Measurements from ENCODE around the gene CAMTA2.
"Not testable (repeated sequence)": the region's sequence is repeated elsewhere in the genome, so short reads cannot be mapped to it uniquely, and the experiment has no call there.

Gene CAMTA2

GRCh38 chr17:4934173-4934979, 53.1 kb downstream of the CAMTA2 start:
- Histone ChIP-seq H3K27me3 (no peaks in the 10 kb centered on the region), H3K4me3 (ENCODE audit: low read depth, low read length) (no peak overlapping the region), H3K36me3 (no peaks in the 10 kb centered on the region; the same call in 1 of the 2 replicates), H3K4me1 (no peaks in the 10 kb centered on the region), H3K9me3 (no peaks in the 10 kb centered on the region)
- peak; percentile 37 for DNase-seq
- TF ChIP-seq CTCF (IDR thresholded peaks at IDR 0.05; ENCODE audit: low read depth, low read length): peak; percentile 41

GRCh38 chr17:4933646-4934045, 53.8 kb downstream of the CAMTA2 start:
- no peaks in the 10 kb centered on the region for H3K9me3 ChIP-seq

GRCh38 chr17:4932756-4933155, 54.7 kb downstream of the CAMTA2 start:
- no peaks in the 10 kb centered on the region for H3K27me3 ChIP-seq
- no peak overlapping the region for H3K4me3 ChIP-seq (ENCODE audit: low read depth, low read length)
- DNase-seq: no peak
- no peaks in the 10 kb centered on the region for H3K9me3 ChIP-seq
- H3K4me1 ChIP-seq: no peaks in the 10 kb centered on the region
- TF ChIP-seq CTCF (IDR thresholded peaks at IDR 0.05; ENCODE audit: low read depth, low read length): no peak
- no peaks in the 10 kb centered on the region for H3K36me3 ChIP-seq

More at GRCh38 chr17:4933646-4934045, 53.8 kb downstream of the CAMTA2 start:
- no peak for DNase-seq
- H3K4me3 ChIP-seq (ENCODE audit: low read depth, low read length): no peak overlapping the region
- H3K36me3 ChIP-seq: no peaks in the 10 kb centered on the region; the same call in 1 of the 2 replicates
- no peaks in the 10 kb centered on the region for H3K4me1 ChIP-seq
- no peak for TF ChIP-seq CTCF (IDR thresholded peaks at IDR 0.05; ENCODE audit: low read depth, low read length)
- H3K27me3 ChIP-seq: no peaks in the 10 kb centered on the region

- TF ChIP-seq CTCF (IDR thresholded peaks at IDR 0.05; ENCODE audit: low read depth, low read length): no peak
- no peak within 1 kb of the TSS for H3K4me3 ChIP-seq (ENCODE audit: low read depth, low read length)
- no peak for DNase-seq
- no peaks in the 10 kb centered on the region for H3K27me3 ChIP-seq
- no peaks in the 10 kb centered on the region for H3K9me3 ChIP-seq
- H3K4me1 ChIP-seq: no peaks in the 10 kb centered on the region
- H3K36me3 ChIP-seq: no peaks in the 10 kb centered on the region
Measured at GRCh38 chr17:4931963-4932362, 55.5 kb downstream of the CAMTA2 start, which contains the start of gene GP1BA. Gene GP1BA (plus strand): TSS chr17:4932277. CDS start chr17:4932605, 328 bp downstream.

GRCh38 chr17:4928881-4929280, 58.6 kb downstream of the CAMTA2 start:
- H3K9me3 ChIP-seq: no peaks in the 10 kb centered on the region
- H3K27me3 ChIP-seq: no peaks in the 10 kb centered on the region
- no peak for TF ChIP-seq CTCF (IDR thresholded peaks at IDR 0.05; ENCODE audit: low read depth, low read length)
- H3K4me1 ChIP-seq: no peaks in the 10 kb centered on the region
- DNase-seq: no peak
- no peaks in the 10 kb centered on the region for H3K36me3 ChIP-seq
- H3K4me3 ChIP-seq (ENCODE audit: low read depth, low read length): no peak overlapping the region

GRCh38 chr17:4926577-4927335, 60.7 kb downstream of the CAMTA2 start:
- not testable (repeated sequence) for H3K36me3 ChIP-seq; DNase-seq; H3K9me3 ChIP-seq; H3K4me3 ChIP-seq (ENCODE audit: low read depth, low read length); H3K4me1 ChIP-seq; H3K27me3 ChIP-seq

All from BE2C (cell line).